HPDE6-E6E7 (cell line): ENCODE results near the gene ZNF681.
"Not testable (repeated sequence)": the region's sequence is repeated elsewhere in the genome, so short reads cannot be mapped to it uniquely, and the experiment has no call there.

ENCODE experiments used
- DNase-seq: peaks from one replicate; pipeline ENCODE4 v3.0.0; 2011; ENCODE audit warnings: missing footprints; ENCODE audit errors: extremely low spot score

ZNF681 gene

DNA sequence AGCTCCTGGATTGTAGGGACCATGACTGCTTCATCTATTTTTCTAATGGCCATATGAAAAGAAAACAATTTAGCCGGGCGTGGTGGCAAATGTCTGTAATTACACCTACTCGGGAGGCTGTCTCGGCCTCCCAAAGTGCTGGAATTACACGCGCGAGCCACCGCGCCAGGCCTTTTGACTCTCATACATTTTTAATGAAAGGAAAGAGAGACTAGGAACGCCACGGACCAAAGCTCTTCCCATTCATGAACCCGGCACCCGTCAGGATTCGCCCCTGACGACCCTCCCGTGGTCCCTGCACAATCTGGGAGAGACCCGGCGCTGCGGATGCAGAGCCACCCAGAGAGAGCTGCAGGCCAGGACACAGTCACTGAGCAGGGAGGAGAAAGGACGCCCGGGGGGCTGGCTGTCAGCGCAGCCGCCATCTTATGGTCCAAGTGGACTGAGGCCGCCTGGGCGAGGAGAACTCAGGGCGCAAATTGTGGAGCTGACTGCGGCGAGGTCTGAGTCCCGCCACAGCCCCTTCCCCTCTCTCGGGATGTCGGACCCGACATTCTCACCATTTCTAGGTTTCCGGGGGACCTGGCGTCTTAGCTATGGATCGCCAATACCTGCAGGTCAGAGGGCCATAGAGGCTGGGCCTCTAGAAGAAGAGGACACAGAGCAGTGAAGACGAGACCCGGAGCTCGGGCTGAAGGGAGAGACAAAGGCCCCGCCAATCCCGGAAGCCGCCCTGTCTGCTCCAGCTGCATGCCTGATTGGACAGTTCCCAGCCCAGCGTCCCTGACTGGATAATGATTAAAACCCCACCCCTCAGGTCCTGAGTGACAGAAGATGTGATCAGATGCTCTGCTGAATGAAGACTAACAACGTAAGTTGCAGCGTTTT, at the start of gene ZNF681:
TSS of gene ZNF681 (minus strand) at position 705 of the 888 bp plus-strand sequence. CDS start at position 563, 142 bp downstream.
- peak; percentile 67 for DNase-seq

DNA sequence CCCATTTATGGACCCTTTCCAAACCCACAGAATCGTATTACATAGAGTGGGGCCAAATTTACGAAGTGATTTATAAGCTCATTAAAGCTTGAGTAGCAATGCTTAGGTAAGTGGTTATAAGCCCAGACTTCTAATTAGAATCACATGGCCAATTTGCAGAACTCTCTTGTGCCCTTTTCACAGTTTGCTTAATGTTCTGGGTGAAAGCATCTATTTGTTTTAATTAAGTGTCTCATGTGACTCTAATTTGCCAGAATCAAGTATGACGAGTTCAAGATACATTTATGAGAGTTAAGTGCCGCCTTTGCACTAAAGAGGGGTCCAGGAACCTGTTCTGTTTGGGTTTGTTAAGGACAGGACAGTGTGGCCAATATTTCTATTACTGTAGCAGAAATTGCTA, 46.0 kb upstream of the ZNF681 start:
- DNase-seq: no peak

DNA sequence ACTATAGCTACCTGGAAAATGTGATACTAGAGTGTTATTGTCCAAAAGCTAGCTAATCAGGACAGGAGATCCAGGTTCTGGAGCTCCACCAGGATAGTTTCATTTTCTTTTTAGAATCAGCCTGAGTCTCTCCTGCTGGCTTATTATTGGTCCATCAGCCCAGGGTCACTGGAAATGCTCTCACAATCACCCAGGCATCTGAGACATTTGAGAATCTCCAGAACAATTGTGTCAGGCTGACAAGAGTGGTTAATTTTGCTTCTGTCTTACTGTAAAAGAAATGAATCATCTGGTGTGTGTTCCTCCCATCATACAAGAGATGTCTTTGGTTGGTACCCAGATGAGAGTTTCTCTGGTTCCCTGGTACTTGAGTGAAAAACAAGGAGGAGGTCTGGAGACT, 43.6 kb upstream of the ZNF681 start:
- DNase-seq: no peak

DNA sequence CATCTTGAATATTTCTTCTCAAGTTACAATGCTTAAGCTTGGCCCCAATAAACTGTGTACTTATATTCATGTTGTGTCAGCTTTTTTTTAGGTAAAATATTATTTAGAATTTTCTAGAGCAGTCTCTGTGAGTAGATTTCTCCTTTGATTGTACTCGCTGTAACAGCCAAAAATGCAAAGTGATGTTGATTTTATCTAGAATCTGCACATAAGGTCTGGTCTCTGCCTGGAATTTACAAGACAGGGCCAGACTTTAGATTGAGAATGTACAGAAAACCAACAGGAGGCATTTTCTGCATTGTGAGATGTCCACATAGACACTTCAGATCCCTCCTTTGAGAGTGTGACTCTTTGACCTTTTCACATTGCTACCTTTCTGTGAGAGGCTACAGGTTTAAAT, 43.1 kb upstream of the ZNF681 start:
- DNase-seq: no peak

- DNase-seq: no peak
Measured at GRCh38 chr19:23800868-23801267, 42.2 kb upstream of the ZNF681 start.

DNA sequence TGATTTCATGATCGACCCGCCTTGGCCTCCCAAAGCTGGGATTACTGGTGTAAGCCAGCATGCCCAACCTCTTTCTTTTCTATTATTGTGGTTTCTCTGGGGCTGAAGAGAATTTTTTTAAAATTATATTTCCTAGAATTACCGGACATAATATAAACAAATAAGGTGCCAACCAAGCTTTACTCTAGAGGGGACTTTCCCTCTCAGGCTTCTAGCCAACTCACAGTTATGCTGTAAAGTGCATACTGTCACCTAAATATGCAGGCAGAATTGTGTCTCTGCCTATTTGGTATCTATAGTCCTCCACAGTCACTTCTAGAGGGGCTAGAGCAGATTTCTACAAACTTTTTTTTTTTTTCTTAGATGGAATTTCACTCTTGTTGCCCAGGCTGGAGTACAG, 41.6 kb upstream of the ZNF681 start:
- no peak for DNase-seq

DNA sequence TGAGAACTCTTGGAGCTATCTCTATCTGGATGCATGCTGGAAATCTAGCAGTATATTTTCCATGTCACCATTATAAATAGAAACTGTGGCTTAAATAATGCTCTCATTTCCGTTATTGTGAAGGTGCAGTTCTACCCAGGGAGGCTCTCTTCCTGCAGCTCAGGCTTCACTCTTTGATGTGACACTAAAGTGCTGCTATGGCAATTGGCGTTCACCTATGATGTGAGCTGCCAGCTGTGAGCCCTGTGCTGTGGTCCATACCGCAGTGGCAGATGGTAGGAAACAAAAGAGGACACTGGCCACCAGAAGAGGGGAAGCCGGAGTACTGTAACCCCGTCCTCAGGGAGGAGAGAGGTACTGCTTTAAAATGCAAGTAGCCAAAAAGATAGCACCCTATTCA, 40.6 kb upstream of the ZNF681 start:
- no peak for DNase-seq

- DNase-seq: no peak
Measured at GRCh38 chr19:23795462-23795861, 36.8 kb upstream of the ZNF681 start.

- no peak for DNase-seq
Measured at GRCh38 chr19:23792784-23793183, 34.1 kb upstream of the ZNF681 start.

DNA sequence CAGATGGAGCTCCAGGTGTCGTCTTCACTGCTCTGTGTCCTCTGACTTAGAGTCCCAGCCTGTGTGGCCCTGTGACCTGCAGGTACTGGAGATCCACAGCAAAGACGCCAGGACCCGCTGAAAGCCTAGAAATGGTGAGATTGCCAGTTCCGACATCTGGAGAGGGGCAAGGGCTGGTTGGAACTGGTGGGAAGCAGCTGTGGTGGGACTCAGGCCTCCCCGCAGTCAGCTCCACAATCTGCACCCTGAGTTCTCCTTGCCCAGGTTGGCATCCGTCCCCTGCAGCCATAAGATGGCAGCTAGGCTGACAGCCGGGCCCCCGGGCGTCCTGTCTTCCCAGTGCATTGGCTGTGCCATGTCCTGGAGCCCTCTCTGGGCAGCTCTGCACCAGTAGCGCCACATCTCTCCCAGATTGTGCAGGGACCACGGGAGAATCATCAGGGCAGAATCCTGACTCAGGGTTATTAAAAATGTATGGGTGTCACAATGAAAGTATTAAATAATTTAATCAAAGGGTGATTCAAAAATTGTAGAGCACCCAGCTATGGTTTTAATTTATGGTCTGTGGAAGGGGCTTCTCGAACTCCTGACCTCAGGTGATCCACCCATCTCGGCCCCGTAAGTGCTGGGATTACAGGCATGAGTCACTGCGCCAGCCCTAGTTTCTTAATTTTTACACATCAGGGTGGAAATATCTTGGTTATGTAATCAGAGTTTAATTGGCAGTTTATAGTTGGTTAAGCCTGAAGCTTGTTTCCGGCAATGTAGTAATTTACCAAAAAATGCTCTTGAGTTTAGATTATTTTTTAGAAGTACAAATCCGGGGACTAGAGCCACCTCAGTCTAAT, 32.2 kb upstream of the ZNF681 start:
- no peak for DNase-seq

DNA sequence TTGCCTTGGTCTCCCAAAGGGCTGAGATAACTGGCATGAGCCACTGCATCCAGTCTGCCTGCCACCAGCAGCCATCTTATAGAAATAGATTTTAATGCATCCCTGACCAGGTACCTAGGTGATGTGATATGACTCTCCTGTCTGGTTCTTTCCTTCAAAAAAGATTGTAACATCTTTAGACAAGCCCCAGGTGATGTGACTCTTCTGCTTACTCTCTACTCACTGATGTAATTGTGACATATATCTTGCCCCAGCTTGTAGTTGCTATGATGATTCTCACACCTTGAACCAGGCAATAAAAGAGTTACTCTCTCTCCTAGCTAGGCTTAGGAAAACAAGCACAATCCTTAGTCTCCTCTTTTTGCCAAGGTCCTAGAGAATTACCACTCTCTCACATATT, 30.6 kb upstream of the ZNF681 start:
- no peak for DNase-seq

GRCh38 chr19:23788411-23788810, 29.7 kb upstream of the ZNF681 start:
- DNase-seq: no peak

DNA sequence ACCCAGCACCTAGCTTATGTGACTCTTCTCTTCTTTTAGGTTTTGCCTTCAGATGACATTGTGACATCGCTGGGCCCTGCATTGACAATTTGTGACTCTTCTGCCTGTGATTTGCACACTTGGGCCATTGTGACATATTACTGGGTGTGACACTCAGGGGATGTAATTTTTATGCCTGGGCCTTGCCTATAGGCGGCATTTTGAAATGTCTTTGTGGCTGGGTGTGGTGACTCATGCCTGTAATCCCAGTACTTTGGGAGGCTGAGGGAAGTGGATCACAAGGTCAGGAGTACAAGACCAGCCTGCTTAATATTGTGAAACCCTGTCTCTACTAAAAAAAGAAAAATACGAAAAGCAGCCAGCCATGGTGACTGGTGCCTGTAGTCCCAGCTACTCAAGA, 28.4 kb upstream of the ZNF681 start:
- no peak for DNase-seq

- DNase-seq: no peak
Measured at GRCh38 chr19:23785982-23786381, 27.3 kb upstream of the ZNF681 start.

GRCh38 chr19:23784274-23784673, 25.6 kb upstream of the ZNF681 start:
- no peak for DNase-seq

DNA sequence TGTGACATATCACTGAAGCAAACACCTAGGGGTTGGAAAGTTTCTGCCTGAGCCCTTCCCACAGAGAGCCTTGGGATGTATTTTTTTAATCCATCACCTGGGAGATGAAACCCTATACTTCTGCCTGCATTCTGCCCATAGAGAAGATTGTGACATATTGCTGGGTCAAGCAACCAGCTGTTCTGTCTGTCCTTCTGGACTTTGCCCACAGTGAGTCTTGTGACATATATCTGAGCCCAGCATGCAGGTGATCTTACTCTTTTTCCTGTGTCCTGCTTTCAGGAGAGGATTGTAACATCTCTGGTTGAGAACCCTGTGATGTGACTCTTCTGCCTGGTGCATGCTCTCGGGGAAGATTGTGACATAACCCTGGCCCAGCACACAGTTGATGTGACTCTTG, 24.9 kb upstream of the ZNF681 start:
- DNase-seq: no peak

GRCh38 chr19:23779645-23780044, 21.0 kb upstream of the ZNF681 start:
- DNase-seq: no peak

DNA sequence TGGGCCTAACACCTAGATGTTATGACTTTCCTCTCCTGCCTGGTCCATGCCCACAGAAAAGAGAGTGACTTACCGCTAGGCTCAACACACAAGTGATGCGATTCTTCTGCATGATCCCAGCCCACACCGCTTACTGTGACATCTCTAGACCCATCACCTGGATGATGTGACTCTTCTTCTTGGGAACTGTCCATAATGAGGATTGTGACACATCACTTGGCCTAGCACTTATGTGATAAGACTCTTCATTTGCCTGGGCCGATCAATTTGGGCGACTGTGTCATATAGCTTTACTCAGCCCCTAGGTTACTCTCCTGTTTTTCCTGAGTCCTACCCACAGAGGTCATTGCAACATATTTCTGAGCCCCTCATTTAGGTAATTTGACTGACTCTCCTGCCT, 19.9 kb upstream of the ZNF681 start:
- DNase-seq: no peak

GRCh38 chr19:23778036-23778435, 19.3 kb upstream of the ZNF681 start:
- DNase-seq: not testable (repeated sequence)

GRCh38 chr19:23777216-23777615, 18.5 kb upstream of the ZNF681 start:
- no peak for DNase-seq

DNA sequence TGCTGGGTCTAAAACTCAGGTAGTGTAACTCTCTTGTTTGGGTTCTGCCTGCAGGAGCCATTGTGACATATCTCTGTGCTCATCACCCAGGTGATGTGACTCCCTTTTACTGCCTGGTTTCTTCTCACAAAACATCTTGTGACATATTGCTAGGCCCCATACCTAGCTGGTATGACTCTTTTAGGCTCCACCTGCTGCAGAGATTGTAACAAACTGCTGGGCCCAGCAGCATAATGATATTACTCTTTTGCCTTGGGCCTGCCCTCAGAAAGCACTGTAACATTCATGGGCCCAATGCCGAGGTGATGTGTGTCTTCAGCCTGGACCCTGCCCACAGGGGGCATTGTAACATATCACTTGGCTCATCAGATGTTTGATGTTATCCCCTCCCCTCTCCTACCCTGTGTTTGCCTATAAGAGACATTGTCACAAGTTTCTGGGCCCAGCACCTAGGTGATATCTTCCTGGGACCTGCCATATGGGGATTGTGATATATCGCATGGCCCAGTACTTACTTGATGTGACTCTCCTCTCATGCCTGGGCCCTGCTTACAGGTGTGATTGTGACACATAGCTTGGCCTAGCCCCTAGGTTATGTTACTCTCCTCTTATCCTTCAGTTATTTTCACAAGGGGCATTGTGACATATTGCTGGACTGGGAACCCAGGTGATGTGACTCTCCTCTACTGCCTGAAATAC, 18.0 kb upstream of the ZNF681 start:
- no peak for DNase-seq

GRCh38 chr19:23774524-23774971, 15.9 kb upstream of the ZNF681 start:
- no peak for DNase-seq
